ENCODE data around the gene FAM3A.
A peak's percentile ranks its signal among the peaks of the same experiment; 100 is the strongest.

FAM3A gene

DNA sequence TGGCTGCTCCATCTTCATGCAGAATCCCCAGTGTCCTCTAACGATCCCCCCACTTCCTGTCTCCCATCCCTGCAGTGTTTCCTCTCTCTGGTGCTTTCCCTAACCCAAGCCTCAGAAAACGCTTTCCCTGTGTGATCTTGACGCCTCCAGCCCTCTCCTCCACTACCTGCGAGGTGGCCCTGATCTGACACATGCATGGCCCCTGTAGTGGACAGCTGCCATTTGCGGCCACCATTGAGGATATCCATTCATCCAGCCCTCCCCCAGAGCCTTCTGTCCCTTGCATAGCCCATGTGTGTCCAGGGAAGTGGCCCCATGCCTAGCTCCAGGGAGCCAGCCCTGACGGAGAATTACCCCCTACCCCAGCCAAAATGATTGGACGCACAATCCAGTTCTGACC, 32.7 kb downstream of the FAM3A start:
- Mint-ChIP-seq H3K27ac (peak overlapping the region; percentile 37), H3K27me3 (no peaks in the 10 kb centered on the region), H3K36me3 (ENCODE audit: low read depth) (peaks cover 14% of the 10 kb centered on the region), H3K9me3 (no peaks in the 10 kb centered on the region), H3K4me1 (ENCODE audit: low read depth) (peaks cover 29% of the 10 kb centered on the region), H3K4me3 (no peak overlapping the region)

DNA sequence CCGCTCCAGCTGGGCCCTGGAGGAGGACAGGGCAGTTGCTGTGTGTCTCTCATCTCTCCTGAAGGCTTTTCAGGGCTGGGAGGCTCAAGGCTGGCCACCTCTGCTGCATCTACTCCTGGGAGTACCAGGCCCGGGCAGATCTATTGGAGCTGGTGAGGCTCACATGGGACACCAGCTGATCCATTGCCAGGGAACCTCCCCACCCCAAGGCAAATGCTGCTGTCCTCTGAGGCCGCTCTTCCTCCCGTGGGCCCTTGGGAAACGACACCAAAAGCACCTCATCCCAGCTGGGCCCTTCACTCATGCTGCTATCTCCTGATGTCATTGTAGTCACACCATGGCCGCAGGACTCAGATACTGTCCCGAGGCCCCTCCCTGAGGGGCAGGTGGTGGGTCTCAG, 33.2 kb downstream of the FAM3A start:
- Mint-ChIP-seq H3K36me3 (ENCODE audit: low read depth) (peaks cover 9% of the 10 kb centered on the region), H3K4me3 (no peak overlapping the region), H3K9me3 (no peaks in the 10 kb centered on the region), H3K27ac (no peak overlapping the region), H3K27me3 (no peaks in the 10 kb centered on the region), H3K4me1 (ENCODE audit: low read depth) (peaks cover 29% of the 10 kb centered on the region)

GRCh38 chrX:154481911-154482601, 34.0 kb downstream of the FAM3A start:
- Mint-ChIP-seq H3K4me3 (no peak overlapping the region), H3K27me3 (no peaks in the 10 kb centered on the region), H3K4me1 (ENCODE audit: low read depth) (peaks cover 30% of the 10 kb centered on the region), H3K9me3 (no peaks in the 10 kb centered on the region), H3K27ac (no peak overlapping the region), H3K36me3 (ENCODE audit: low read depth) (peaks cover 9% of the 10 kb centered on the region)

GRCh38 chrX:154481195-154481594, 34.8 kb downstream of the FAM3A start:
- Mint-ChIP-seq H3K27ac (no peak overlapping the region), H3K36me3 (ENCODE audit: low read depth) (peaks cover 9% of the 10 kb centered on the region), H3K4me3 (no peak overlapping the region), H3K4me1 (ENCODE audit: low read depth) (peaks cover 28% of the 10 kb centered on the region), H3K9me3 (no peaks in the 10 kb centered on the region), H3K27me3 (no peaks in the 10 kb centered on the region)

GRCh38 chrX:154478728-154479622, 37.1 kb downstream of the FAM3A start, which contains the start of gene LAGE3:
Gene LAGE3, minus strand, starts transcription at chrX:154479281. Its CDS starts 366 bp downstream, at chrX:154478915.
- no peaks in the 10 kb centered on the region for H3K9me3 Mint-ChIP-seq
- H3K4me1 Mint-ChIP-seq (ENCODE audit: low read depth) = peaks cover 26% of the 10 kb centered on the region
- H3K36me3 Mint-ChIP-seq (ENCODE audit: low read depth) = peaks cover 12% of the 10 kb centered on the region
- H3K4me3 Mint-ChIP-seq = peak within 1 kb of the TSS; percentile 86
- no peaks in the 10 kb centered on the region for H3K27me3 Mint-ChIP-seq
- peak within 1 kb of the TSS; percentile 94 for H3K27ac Mint-ChIP-seq

DNA sequence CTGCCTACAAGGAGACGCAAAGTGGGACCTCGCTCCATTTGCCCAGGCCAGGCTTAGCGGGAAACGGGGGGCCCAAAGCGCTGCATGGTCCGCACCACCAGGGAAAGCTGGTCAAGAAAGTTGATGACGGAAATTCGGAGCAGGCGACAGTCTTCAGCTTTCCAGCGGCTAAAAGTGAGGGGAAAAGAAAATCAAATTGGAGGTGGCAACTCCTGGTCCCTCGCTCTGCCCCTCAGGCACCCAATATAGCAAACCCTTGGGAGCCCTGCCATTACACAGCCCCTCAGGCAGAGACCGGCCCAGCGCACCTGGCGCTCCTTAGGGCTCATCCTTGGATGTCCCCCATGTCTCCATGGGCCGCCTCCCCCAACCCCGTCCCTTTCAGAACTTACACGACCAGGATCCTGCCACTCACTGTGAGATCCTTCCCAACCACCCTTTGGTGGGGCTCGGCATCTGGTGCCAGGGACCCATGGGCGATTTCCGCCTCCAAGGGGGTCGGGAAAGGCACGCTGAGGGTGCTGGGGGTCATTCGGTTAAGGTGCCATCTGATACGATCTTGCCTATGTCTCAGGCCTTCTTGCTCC, 38.0 kb downstream of the FAM3A start:
- Mint-ChIP-seq H3K4me3 (peak overlapping the region; percentile 86), H3K27me3 (no peaks in the 10 kb centered on the region), H3K9me3 (no peaks in the 10 kb centered on the region), H3K27ac (peak overlapping the region; percentile 55), H3K4me1 (ENCODE audit: low read depth) (peaks cover 20% of the 10 kb centered on the region), H3K36me3 (ENCODE audit: low read depth) (peaks cover 5% of the 10 kb centered on the region)

GRCh38 chrX:154476821-154477220, 39.2 kb downstream of the FAM3A start:
- Mint-ChIP-seq H3K27ac (no peak overlapping the region), H3K4me1 (ENCODE audit: low read depth) (peaks cover 20% of the 10 kb centered on the region), H3K36me3 (ENCODE audit: low read depth) (peaks cover 5% of the 10 kb centered on the region), H3K9me3 (no peaks in the 10 kb centered on the region), H3K4me3 (no peak overlapping the region), H3K27me3 (no peaks in the 10 kb centered on the region)

DNA sequence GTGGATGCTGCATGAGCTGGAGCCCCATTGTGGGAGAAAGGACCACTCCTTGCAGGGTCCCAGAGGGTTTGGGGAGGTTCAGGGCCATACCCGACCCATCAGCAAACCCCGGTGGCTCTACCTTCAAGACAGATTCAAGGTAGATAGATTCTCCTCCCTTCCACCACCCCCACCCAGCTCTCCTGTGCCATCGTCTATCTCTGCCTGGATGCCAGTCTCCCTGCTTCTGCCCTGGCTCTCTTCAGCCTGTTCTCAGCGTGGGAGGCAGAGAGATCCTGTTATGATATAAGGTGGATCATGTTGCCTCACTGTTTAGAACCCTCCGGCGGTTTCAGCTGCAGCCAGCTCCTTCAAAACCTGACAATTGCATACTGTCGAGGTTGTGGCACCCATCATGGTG, 42.3 kb downstream of the FAM3A start:
- Mint-ChIP-seq H3K9me3 (no peaks in the 10 kb centered on the region), H3K4me3 (no peak overlapping the region), H3K36me3 (ENCODE audit: low read depth) (peaks cover 5% of the 10 kb centered on the region), H3K27me3 (no peaks in the 10 kb centered on the region), H3K27ac (no peak overlapping the region), H3K4me1 (ENCODE audit: low read depth) (peaks cover 14% of the 10 kb centered on the region)

DNA sequence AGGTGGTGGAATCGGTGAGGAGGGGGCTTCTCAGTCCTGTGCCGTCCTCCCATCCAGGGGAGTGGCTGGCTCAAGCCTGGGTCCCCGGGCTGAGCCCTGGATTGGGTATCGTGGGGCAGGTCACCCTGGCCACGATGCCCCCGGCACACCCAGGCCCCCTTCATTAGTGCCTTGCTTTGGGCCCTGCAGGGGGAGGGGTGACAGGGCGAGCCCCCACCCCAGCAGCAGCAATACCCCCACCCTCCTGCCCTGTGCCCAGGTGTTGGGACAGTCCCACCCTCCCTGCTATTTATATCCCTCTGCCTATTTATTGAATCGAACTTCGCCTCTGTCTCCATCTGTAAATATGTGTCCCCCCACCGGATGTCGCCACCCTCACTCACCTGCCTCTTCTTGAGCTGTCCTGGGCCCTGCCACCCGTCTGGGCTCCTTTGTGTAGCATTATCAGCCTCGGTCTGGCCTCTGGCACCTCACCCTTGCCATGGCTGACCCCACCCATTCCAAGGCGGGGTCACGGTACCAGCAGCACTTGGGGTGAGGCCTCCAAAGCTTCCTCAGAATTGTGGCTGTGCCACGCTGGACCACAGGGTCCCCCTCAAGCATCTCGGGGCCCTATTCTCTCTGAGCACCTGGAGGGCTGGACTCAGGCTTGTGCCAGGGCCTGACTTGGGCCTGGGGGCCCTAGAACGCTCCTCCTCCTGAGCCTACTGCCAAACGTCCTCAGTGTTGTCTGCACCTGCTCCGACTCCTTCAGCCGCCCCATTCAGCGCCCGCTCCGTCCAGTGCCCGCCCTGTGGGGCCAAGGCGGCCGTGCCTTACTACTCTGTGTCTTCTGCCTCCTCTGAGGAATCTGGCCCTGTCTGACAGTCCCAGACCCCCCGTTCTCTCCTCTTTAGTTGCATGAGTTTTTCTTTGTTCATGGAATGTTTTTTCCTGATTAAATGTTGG, 43.1 kb downstream of the FAM3A start:
- Mint-ChIP-seq H3K36me3 (ENCODE audit: low read depth) (peaks cover 5% of the 10 kb centered on the region), H3K27ac (peak overlapping the region; percentile 45), H3K4me3 (no peak overlapping the region), H3K9me3 (no peaks in the 10 kb centered on the region), H3K27me3 (no peaks in the 10 kb centered on the region), H3K4me1 (ENCODE audit: low read depth) (peaks cover 10% of the 10 kb centered on the region)

DNA sequence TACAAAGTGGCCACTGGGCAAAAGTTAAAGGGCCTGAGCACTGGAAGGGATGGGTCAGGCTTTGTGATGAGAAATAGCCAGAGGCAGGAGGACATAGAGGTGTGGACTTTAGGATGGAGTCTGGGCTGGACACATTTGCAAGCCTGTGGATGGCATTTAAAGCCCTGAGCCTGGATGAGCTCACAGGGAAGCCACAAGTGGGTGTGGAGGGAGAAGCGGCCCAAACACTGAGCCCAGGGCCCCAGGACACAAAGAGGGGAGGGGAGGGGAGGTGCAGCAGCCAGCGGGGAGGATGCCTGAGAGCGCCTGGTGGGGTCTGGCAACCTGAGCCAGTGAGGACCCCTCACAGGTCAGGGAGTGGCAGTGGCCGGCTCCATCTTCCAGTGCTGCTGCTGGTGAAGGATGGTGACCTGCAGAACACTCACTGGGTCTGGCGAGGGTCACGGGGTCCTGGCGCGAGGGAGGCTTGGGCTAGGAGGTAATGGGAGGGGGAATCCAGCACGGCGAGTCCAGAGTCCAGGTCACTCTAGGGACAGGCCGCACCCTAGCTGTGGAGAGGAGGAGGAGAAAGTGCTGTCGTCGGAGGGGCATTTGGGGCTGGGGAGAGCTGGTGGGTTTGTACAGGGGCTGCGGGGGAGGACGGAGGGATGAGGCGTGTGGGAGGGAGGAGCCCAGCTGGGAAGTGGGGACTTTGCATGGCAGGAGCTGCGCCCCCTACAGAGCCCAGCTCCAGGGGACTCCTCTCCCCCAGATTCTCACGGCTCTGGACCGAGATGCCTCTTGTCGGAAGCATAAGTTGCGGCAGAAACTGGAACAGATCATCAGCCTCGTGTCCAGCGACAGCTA, 44.0 kb downstream of the FAM3A start:
- no peaks in the 10 kb centered on the region for H3K27me3 Mint-ChIP-seq
- peaks cover 5% of the 10 kb centered on the region for H3K36me3 Mint-ChIP-seq (ENCODE audit: low read depth)
- H3K27ac Mint-ChIP-seq = no peak overlapping the region
- peaks cover 4% of the 10 kb centered on the region for H3K4me1 Mint-ChIP-seq (ENCODE audit: low read depth)
- H3K4me3 Mint-ChIP-seq = no peak overlapping the region
- H3K9me3 Mint-ChIP-seq = no peaks in the 10 kb centered on the region

- Mint-ChIP-seq H3K27me3 (no peaks in the 10 kb centered on the region), H3K27ac (no peak overlapping the region), H3K9me3 (no peaks in the 10 kb centered on the region), H3K4me3 (no peak overlapping the region), H3K4me1 (ENCODE audit: low read depth) (peaks cover 4% of the 10 kb centered on the region), H3K36me3 (ENCODE audit: low read depth) (peaks cover 5% of the 10 kb centered on the region)
Observed at GRCh38 chrX:154470914-154471568, 45.0 kb downstream of the FAM3A start.

DNA sequence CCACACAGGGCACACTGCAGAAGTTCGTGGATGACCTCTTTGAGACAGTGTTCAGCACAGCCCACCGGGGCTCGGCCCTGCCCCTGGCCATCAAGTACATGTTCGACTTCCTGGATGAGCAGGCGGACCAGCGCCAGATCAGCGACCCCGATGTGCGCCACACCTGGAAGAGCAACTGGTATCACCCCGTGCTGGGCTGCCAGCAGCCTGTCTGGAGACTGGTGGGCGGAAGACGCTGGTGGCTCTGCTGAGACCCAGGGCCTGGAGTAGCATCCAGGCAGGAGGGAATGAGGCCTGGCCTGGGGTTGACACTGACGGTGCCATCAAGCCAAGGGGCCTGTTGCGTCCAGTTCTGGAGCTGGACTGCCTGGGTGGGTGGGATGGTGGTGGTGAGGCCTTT, 45.6 kb downstream of the FAM3A start:
- Mint-ChIP-seq H3K4me1 (ENCODE audit: low read depth) (peaks cover under 1% of the 10 kb centered on the region), H3K9me3 (no peaks in the 10 kb centered on the region), H3K4me3 (no peak overlapping the region), H3K27me3 (no peaks in the 10 kb centered on the region), H3K27ac (no peak overlapping the region), H3K36me3 (ENCODE audit: low read depth) (peaks cover 2% of the 10 kb centered on the region)

DNA sequence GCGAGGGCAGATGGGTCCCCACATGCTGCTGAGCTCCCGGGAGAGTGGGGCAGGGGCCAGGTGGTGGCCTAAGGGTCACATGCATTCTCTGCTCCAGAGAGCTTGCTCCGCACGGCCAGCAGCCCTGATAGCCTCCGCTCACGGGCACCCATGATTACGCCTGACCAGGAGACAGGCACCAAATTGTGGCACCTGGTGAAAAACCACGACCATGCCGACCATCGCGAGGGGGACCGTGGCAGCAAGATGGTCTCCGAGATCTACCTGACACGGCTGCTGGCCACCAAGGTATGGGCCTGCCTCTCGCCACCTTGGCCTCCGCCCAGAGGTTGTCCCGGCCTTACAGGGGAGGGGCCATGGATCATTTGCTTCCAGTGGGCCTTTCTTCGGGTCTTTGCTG, 46.2 kb downstream of the FAM3A start:
- Mint-ChIP-seq H3K4me3 (no peak overlapping the region), H3K9me3 (no peaks in the 10 kb centered on the region)

More for the DNA sequence above, 46.2 kb downstream of the FAM3A start:
- Mint-ChIP-seq H3K27ac (no peak overlapping the region), H3K4me1 (ENCODE audit: low read depth) (no peaks in the 10 kb centered on the region), H3K27me3 (no peaks in the 10 kb centered on the region), H3K36me3 (ENCODE audit: low read depth) (no peaks in the 10 kb centered on the region)
